Stimulated activated naive B cell treated with anti-CD40 and anti-IgM and Interleukin-4, amounts not matched to agents 10 μg/mL and 1 μg/mL and 100 μg/mL, for 72 hours (primary cell): ENCODE measurements around the gene UMAD1.
"Not testable (repeated sequence)": the region's sequence is repeated elsewhere in the genome, so short reads cannot be mapped to it uniquely, and the experiment has no call there.

Source experiments
- ATAC-seq, 2 donors: fragments of 150-1000 bp; cut with Tn5 transposase; replicated peaks; 2 replicates each; pipeline ENCODE4 v1.10.0; 2021; ENCODE audit warnings: moderate library complexity in 1 of 2
- DNase-seq: peaks from one replicate; pipeline ENCODE4 v3.0.0; 2021
- H3K27ac Mint-ChIP-seq: one replicate; pipeline ENCODE4 v1.8.0; 2022; ENCODE audit warnings: mild to moderate bottlenecking, mixed read lengths
- H3K27me3 Mint-ChIP-seq, 2 donors: one replicate each; pipeline ENCODE4 v1.8.0; 2022; ENCODE audit warnings: mixed read lengths in 2 of 2
- H3K36me3 Mint-ChIP-seq, 2 donors: one replicate each; pipeline ENCODE4 v1.8.0; 2022; ENCODE audit warnings: mixed read lengths in 2 of 2, mild to moderate bottlenecking in 1 of 2
- H3K4me1 Mint-ChIP-seq, 2 donors: one replicate each; pipeline ENCODE4 v1.8.0; 2022; ENCODE audit warnings: mixed read lengths in 2 of 2, mild to moderate bottlenecking in 1 of 2
- H3K4me3 Mint-ChIP-seq, 2 donors: one replicate each; pipeline ENCODE4 v1.8.0; 2022; ENCODE audit warnings: mild to moderate bottlenecking in 2 of 2, mixed read lengths in 2 of 2, moderate library complexity in 1 of 2
- H3K9me3 Mint-ChIP-seq, 2 donors: one replicate each; pipeline ENCODE4 v1.8.0; 2022; ENCODE audit warnings: mixed read lengths in 2 of 2, mild to moderate bottlenecking in 1 of 2

The UMAD1 gene

DNA sequence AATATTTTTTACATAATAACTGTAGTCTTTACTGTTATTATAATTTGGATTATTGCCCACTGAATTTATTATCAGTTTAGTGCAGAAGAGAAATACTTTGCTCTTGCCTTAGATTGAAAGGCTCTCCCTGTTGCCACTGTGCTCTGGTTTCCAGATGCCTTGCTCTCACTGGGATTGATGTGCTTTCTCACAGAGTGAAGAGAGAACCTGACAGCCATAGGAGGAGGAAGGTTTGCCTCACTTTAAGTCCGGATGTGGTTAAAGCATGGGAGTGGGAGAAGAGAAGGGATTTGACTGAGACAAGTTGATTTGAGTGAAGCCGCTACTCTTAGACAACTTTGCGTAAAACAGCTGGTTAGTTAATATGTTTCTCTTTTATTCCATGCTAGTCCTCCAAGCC is 146.0 kb downstream of the UMAD1 start:
- Mint-ChIP-seq H3K36me3 (peaks cover 0 to 4% of the 10 kb centered on the region in 2 donors), H3K27ac (no peak overlapping the region), H3K9me3 (no peaks in the 10 kb centered on the region), H3K27me3 (no peaks in the 10 kb centered on the region), H3K4me3 (no peak overlapping the region), H3K4me1 (peaks cover 12 to 17% of the 10 kb centered on the region in 2 donors)
- no peak for DNase-seq
- no peak for ATAC-seq

DNA sequence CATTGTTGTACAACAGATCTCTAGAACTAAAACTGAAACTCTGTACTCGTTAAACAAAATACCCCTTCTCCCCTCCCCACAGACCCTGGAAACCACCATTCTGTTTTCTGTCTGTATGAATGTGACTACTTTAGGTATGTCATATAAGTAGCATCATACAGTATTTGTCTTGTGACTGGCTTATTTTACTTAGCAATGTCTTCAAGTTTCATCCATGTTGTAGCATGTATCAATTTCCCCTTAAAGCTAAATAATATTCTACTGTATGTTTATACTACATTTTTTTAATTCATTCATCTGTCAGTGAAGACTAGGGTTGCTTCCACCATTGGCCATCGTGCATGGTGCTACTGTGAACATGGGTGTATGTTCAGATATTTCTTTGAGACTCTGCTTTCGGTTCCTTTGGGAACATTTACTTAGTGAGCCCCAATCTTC is 149.0 kb downstream of the UMAD1 start:
- no peak overlapping the region for H3K4me3 Mint-ChIP-seq
- ATAC-seq (peak; percentile 62 to 87), DNase-seq (no peak)
- H3K4me1 Mint-ChIP-seq, result peaks cover 10 to 17% of the 10 kb centered on the region in 2 donors
- H3K27me3 Mint-ChIP-seq, result no peaks in the 10 kb centered on the region
- H3K27ac Mint-ChIP-seq, result no peak overlapping the region
- no peaks in the 10 kb centered on the region for H3K9me3 Mint-ChIP-seq
- peaks cover 11 to 13% of the 10 kb centered on the region in 2 donors for H3K36me3 Mint-ChIP-seq

DNA sequence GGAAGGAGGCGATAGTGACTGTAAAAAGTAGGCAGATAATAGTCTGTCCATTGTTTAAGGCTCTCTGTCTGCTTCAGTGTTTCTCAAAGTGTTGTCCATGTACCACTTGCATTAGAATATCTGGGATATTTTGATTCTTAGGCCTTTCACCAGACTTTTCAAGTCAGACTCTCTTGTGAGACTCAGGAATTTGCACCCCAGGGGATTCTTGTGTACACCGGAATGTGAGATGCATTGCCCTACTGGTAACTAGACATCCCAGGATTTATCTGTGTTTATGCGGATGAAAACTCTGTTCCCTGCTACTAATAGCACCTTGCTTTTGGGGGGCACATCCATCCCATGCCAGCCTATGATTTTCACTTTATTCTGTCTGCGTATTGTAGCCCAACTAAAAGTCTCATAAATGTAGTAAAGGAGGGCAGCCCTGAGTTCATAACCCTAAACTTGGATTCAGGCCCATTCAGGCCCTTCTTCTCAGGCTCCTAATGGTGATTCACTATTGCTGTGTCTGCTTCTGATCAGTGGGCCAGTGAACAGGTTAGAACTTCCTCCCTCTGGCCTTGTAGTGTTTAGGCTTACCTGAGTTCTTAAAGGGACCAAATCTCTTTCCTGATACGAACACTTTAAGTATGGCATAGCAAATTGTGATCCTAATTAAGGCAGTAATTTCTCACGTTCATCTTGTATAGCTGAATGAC is 149.6 kb downstream of the UMAD1 start:
- Mint-ChIP-seq H3K27me3 (no peaks in the 10 kb centered on the region), H3K27ac (no peak overlapping the region), H3K9me3 (no peaks in the 10 kb centered on the region), H3K36me3 (peaks cover 13 to 14% of the 10 kb centered on the region in 2 donors), H3K4me1 (peaks cover 6 to 11% of the 10 kb centered on the region in 2 donors), H3K4me3 (no peak overlapping the region)
- ATAC-seq (no peak), DNase-seq (no peak)

DNA sequence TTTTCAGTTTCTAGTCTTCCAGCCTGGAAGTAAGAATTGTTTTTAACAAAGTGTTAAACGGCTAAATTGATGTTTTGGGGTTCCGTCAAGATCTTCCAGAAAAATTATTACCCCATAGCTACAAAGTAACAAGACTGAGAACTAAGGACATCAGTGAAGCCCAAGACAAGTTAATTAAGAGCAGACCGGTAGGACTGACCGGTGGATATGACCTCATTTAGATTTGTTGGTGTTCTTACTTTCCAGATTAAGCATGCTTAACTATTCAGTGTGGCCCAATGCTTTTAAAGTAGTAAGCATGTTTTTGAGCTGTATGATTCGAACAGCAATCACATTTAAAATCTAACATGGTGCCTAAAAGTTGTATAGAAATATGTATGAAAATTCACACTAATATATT is 151.0 kb downstream of the UMAD1 start:
- Mint-ChIP-seq H3K4me3 (no peak overlapping the region), H3K27ac (no peak overlapping the region), H3K4me1 (peaks cover 2 to 6% of the 10 kb centered on the region in 2 donors), H3K9me3 (peaks cover 0 to under 1% of the 10 kb centered on the region in 2 donors), H3K27me3 (no peaks in the 10 kb centered on the region), H3K36me3 (peaks cover 17 to 26% of the 10 kb centered on the region in 2 donors)
- DNase-seq, result no peak
- no peak for ATAC-seq

DNA sequence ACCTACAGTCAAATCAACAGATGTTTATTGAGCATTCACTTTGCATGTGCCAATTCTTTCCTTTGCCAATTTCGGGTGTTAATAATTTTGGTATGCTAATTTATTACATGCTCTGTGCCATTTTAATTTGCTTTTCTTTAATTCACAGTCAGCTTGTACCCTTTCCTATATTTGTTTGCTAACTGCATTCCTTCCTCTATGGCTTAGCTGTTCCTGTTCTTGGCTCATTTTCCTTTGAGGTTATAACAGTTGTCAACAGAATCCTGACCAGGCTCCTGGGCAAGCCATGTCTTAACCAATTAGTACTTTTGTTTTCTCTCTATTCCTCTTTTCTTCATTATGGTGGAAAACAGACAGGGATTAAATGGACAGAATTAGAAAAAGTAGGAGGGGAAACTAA is 151.5 kb downstream of the UMAD1 start:
- Mint-ChIP-seq H3K4me3 (no peak overlapping the region), H3K9me3 (peaks cover 0 to 3% of the 10 kb centered on the region in 2 donors), H3K36me3 (peaks cover 22 to 31% of the 10 kb centered on the region in 2 donors), H3K4me1 (peaks cover 2 to 6% of the 10 kb centered on the region in 2 donors), H3K27ac (no peak overlapping the region), H3K27me3 (no peaks in the 10 kb centered on the region)
- ATAC-seq (no peak), DNase-seq (no peak)

DNA sequence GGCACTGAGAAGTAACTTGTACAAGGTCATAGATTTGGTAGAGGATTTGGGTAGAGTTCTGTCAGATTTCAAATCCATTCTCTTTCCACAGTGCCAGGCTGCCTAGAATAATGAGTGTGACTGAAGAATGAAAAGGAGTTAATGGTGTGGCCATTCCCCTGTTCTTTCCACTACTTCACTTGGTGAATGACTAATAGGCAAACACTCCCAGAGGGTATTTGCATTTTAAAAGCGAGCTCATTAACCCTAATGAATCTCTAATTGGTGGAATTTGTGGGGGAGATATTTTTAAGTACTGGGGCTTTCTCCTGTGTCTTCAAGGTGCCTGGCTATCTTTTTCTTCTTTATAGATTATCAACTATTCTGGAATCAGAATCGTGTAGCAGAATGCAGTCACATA is 152.7 kb downstream of the UMAD1 start:
- peaks cover 7 to 17% of the 10 kb centered on the region in 2 donors for H3K4me1 Mint-ChIP-seq
- DNase-seq (no peak), ATAC-seq (no peak)
- peaks cover 28 to 39% of the 10 kb centered on the region in 2 donors for H3K36me3 Mint-ChIP-seq
- H3K27ac Mint-ChIP-seq, result no peak overlapping the region
- peaks cover 0 to 3% of the 10 kb centered on the region in 2 donors for H3K9me3 Mint-ChIP-seq
- no peak overlapping the region for H3K4me3 Mint-ChIP-seq
- no peaks in the 10 kb centered on the region for H3K27me3 Mint-ChIP-seq

DNA sequence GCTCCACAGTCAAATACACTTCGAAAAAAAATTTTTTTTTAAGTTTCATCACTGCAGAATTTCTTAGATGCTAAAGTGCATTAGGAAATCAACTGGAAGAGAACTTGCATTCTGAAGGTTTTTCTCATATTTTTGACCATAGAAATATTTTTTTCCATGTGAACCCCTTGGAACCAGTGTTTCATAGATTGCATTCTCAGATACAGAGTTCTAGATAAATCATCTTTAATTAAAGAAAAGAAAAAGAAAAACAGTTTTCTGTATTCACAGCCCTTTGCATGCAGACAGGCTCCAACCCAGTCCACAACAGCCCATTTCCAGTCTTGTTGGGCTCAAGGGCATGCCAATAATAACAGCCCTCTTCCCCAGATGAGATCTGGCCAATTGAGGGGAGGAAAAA is 153.4 kb downstream of the UMAD1 start:
- Mint-ChIP-seq H3K9me3 (peaks cover 0 to 3% of the 10 kb centered on the region in 2 donors), H3K27ac (no peak overlapping the region), H3K27me3 (no peaks in the 10 kb centered on the region), H3K36me3 (peaks cover 28 to 42% of the 10 kb centered on the region in 2 donors), H3K4me3 (no peak overlapping the region), H3K4me1 (peaks cover 12 to 23% of the 10 kb centered on the region in 2 donors)
- no peak for ATAC-seq
- DNase-seq, result no peak

DNA sequence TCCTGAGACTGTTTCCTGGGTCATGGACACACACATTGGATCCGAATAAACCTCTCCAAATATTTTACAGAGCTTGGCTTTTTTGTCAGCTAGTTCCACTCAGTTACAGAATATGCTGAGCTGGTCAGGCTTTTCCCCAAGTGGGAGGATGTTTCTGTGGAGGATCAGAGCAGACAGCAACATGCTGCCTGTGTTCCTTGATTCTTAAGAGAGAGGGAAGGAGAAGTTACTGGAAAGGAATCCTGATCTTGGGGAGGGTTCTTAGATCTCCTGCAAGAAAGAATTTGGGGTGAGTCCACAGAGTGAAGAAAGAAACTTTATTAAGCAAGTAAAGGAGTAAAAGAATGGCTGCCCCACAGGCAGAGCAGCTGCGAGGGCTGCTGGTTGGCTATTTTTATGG is 154.7 kb downstream of the UMAD1 start:
- H3K4me1 Mint-ChIP-seq, result peaks cover 12 to 20% of the 10 kb centered on the region in 2 donors
- no peak overlapping the region for H3K4me3 Mint-ChIP-seq
- no peaks in the 10 kb centered on the region for H3K27me3 Mint-ChIP-seq
- ATAC-seq (no peak), DNase-seq (no peak)
- no peak overlapping the region for H3K27ac Mint-ChIP-seq
- peaks cover 28 to 42% of the 10 kb centered on the region in 2 donors for H3K36me3 Mint-ChIP-seq
- H3K9me3 Mint-ChIP-seq, result peaks cover 0 to 3% of the 10 kb centered on the region in 2 donors

DNA sequence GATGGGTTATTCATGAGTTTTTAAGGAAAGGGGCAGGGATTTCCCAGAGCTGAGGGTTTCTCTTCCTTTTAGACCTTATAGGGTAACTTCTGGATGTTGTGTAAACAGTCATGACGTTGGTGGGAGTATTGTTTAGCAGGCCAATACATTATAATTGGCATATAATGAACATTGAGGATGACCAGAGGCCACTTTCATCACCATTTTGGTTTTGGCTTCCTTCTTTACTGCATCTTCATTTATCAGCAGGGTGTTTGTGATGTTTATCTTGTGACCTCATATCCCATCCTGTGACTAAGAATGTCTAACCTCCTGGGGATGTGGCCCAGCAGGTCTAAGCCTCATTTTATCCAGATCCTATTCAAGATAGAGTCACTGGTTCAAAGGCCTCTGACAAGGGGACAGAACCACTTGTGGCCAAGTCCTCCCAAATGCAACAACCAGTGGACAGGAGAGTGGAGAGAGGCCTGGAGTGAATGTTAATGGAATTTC is 155.1 kb downstream of the UMAD1 start:
- H3K4me1 Mint-ChIP-seq, result peaks cover 12 to 16% of the 10 kb centered on the region in 2 donors
- peaks cover 0 to 3% of the 10 kb centered on the region in 2 donors for H3K9me3 Mint-ChIP-seq
- H3K4me3 Mint-ChIP-seq, result no peak overlapping the region
- no peaks in the 10 kb centered on the region for H3K27me3 Mint-ChIP-seq
- DNase-seq, result no peak
- no peak overlapping the region for H3K27ac Mint-ChIP-seq
- no peak for ATAC-seq
- H3K36me3 Mint-ChIP-seq, result peaks cover 28 to 42% of the 10 kb centered on the region in 2 donors

DNA sequence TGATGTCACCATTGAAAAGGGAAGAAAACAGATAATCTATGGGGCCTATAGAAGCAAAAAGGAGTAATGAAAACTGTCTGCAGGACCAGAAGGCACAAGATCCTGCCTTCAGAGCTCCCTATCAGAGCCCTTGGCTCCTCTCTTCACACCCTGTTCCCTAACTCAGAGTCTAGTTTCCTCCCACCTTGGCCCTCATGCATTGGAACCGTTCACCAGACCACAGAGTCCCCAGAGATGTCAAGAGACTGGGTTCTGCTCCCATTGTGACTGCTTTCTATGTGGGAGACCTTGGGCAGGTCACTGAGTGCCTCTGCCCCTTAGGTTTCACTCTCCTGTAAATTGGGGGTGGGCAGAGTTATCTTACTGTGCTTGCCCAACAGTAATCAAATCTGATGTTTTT is 158.0 kb downstream of the UMAD1 start:
- no peak for DNase-seq
- ATAC-seq, result peak; percentile 69 to 70
- peaks cover 12 to 16% of the 10 kb centered on the region in 2 donors for H3K4me1 Mint-ChIP-seq
- H3K27me3 Mint-ChIP-seq, result no peaks in the 10 kb centered on the region
- peaks cover 18 to 35% of the 10 kb centered on the region in 2 donors for H3K36me3 Mint-ChIP-seq
- peak overlapping the region; percentile 25 for H3K27ac Mint-ChIP-seq
- no peak overlapping the region for H3K4me3 Mint-ChIP-seq
- H3K9me3 Mint-ChIP-seq, result peaks cover 0 to 3% of the 10 kb centered on the region in 2 donors

DNA sequence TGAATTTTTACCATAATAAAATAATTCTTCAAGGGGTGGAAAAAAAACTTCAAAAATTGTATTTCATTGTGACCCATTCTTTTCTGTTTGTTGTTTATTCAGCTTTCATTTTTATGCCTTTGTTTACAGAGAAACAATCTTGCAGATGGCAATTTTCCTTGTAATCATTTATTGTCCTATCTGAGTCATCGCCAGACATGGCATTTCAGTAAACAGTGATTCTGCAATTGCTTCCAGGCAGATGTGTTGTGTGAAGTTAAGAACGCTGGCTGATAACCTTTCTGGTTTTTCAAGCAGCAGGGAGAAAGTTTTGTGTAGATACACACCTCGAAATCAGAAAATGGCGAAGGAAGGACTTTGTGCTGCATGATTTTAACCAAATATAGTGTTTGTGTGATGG is 158.6 kb downstream of the UMAD1 start:
- no peak for ATAC-seq
- no peak overlapping the region for H3K27ac Mint-ChIP-seq
- no peak for DNase-seq

DNA sequence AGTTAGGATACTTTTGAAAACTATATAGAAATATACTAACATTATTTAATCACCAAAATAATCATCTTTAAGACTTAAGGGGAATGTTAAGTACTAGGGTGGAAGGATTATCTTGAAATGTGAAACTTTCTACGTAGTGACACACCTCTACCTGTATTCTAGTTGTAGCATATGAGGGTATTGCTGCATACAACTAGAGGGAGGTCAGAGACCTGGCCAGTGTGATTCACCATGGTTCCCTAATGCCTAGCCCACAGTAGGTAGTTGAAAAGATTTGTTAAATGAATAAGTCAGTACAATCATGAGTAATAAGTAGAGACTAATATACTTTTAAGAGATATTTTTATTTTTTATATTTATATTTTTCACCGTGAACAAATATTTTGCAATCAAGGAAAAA is 162.0 kb downstream of the UMAD1 start:
- H3K9me3 Mint-ChIP-seq, result no peaks in the 10 kb centered on the region
- no peaks in the 10 kb centered on the region for H3K27me3 Mint-ChIP-seq
- no peak for ATAC-seq

More for the DNA sequence above, 158.6 kb downstream of the UMAD1 start:
- H3K36me3 Mint-ChIP-seq, result peaks cover 22 to 42% of the 10 kb centered on the region in 2 donors
- peaks cover 12 to 16% of the 10 kb centered on the region in 2 donors for H3K4me1 Mint-ChIP-seq
- H3K27me3 Mint-ChIP-seq, result no peaks in the 10 kb centered on the region
- H3K9me3 Mint-ChIP-seq, result peaks cover 0 to 3% of the 10 kb centered on the region in 2 donors
- no peak overlapping the region for H3K4me3 Mint-ChIP-seq

DNA sequence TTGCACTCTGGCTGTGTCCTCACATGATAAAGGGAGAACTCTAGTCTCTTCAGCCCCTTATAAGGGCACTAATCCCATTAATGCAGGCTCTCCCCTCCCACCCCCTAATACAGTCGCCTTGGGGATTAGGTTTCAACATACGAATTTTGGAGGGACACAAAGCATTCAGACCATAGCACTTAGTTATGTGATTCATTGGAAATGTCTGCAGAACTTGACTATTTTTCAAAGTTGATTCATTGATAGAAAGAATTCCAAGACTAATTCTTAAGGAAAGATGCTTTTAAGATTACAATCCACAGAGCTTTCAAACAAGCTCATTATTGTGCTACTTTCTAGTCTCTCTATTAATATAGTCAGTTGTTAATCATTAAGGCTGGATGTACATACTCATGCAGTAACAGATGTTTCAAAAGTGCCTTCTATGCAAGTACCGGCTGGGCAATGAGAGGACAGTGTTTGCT is 163.2 kb downstream of the UMAD1 start:
- DNase-seq (no peak), ATAC-seq (no peak)
- no peaks in the 10 kb centered on the region for H3K9me3 Mint-ChIP-seq
- no peak overlapping the region for H3K27ac Mint-ChIP-seq
- no peak overlapping the region for H3K4me3 Mint-ChIP-seq
- peaks cover 7 to 11% of the 10 kb centered on the region in 2 donors for H3K36me3 Mint-ChIP-seq
- no peaks in the 10 kb centered on the region for H3K27me3 Mint-ChIP-seq
- peaks cover under 1% of the 10 kb centered on the region in 2 donors for H3K4me1 Mint-ChIP-seq

More for the DNA sequence above, 162.0 kb downstream of the UMAD1 start:
- H3K36me3 Mint-ChIP-seq, result peaks cover 9 to 17% of the 10 kb centered on the region in 2 donors
- H3K27ac Mint-ChIP-seq, result no peak overlapping the region
- peaks cover 10 to 13% of the 10 kb centered on the region in 2 donors for H3K4me1 Mint-ChIP-seq
- H3K4me3 Mint-ChIP-seq, result no peak overlapping the region
- DNase-seq, result no peak

DNA sequence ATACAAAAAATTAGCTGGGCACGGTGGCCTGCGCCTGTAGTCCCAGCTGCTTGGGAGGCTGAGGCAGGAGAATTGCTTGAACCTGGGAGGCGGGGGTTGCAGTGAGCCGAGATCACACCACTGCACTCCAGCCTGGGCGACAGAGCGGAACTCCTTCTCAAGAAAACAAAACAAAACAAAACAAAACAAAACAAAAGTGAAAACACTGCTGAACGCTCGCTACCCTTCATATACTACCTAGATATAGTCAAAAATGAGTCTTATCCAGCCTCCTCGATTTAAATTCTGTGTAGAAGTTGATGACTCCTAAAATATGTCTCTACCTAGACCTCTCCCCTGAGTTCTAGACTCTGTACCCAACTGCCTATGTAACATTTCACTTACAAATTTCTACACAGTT is 164.3 kb downstream of the UMAD1 start:
- peaks cover 7 to 11% of the 10 kb centered on the region in 2 donors for H3K36me3 Mint-ChIP-seq
- H3K27me3 Mint-ChIP-seq, H3K4me3 Mint-ChIP-seq, H3K4me1 Mint-ChIP-seq, H3K9me3 Mint-ChIP-seq, H3K27ac Mint-ChIP-seq, DNase-seq: not testable (repeated sequence)
- peak in 1 of 2 donors; percentile 49 for ATAC-seq
